Suprapubic skin (tissue), 2 donors: ENCODE data around the gene FGF3.

Experiments used
- EP300 ChIP-seq: sonication (generic); formaldehyde crosslinking; IDR thresholded peaks from one replicate; pipeline ENCODE4 v1.6.1; 2017; ENCODE audit warnings: antibody characterized with exemption
- POLR2A ChIP-seq, 2 donors: fragments of 450-650 bp; IDR thresholded peaks; one replicate each; pipeline ENCODE4 v1.6.1; 2017; ENCODE audit warnings: antibody characterized with exemption in 2 of 2, mild to moderate bottlenecking in 2 of 2, moderate library complexity in 2 of 2

GRCh38 chr11:69817265-69818230 is 1.7 kb downstream of the FGF3 start:
- TF ChIP-seq POLR2A (IDR thresholded peaks at IDR 0.05) (no peak), EP300 (no peak)
